ENCODE data around the gene MAN2A1.

GRCh38 chr5:109688630-109688969, 1.1 kb upstream of the MAN2A1 start:
- TF ChIP-seq CTCF (conservative IDR thresholded peaks at IDR 0.05; ENCODE audit: low read length) (peak; percentile 92), EZH2phosphoT487 (IDR thresholded peaks at IDR 0.05; ENCODE audit: borderline replicate concordance, low read depth, low read length) (no peak)
